ENCODE data around the gene ZNF649. TPM values are rescaled to one million over a fixed set of nuclear protein-coding genes. Genes with fewer than 3 reads are reported as not detected.
"Not testable (repeated sequence)": the region's sequence is repeated elsewhere in the genome, so short reads cannot be mapped to it uniquely, and the experiment has no call there.

ZNF649 gene
- total RNA-seq, 1 experiment from 2014 or later: 9.7 TPM

DNA sequence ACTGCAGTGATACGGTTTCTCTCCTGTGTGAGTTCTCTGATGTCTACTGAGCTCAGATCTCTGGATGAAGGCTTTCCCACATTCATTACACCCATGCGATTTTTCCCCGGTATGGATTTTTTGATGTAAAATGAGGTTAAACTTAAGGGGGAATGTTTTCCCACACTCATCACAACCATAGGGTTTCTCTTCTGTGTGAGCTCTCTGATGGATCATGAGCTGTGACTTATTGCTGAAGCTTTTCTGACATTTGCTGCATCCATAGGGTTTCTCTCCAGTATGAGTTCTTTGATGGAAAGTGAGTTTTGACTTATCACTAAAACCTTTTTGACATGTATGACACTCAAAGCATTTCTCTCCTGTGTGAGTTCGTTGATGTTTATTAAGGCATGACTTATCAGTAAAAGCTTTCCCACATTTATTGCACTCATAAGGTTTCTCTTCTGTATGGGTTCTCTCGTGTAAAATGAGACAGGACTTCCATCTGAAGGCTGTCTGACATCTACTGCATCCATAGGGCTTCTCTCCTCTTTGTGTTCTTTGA, 10.6 kb upstream of the ZNF649 start:
- Histone ChIP-seq H3K27me3 (ENCODE audit: low read length) (no peaks in the 10 kb centered on the region), H3K9me3 (ENCODE audit: low read length) (peaks cover 74% of the 10 kb centered on the region), H3K36me3 (ENCODE audit: low read depth, low read length) (0 out of 2 replicates have a peak, but pooled peaks cover 4% of the 10 kb centered on the region), H3K4me3 (ENCODE audit: low read length) (no peak overlapping the region), H3K27ac (ENCODE audit: low read length) (no peak overlapping the region), H3F3A (ENCODE audit: low read length, unreplicated experiment) (no peaks in the 10 kb centered on the region), H4K20me1 (ENCODE audit: low read length) (no peaks in the 10 kb centered on the region), H3K4me1 (ENCODE audit: insufficient read depth, low read length) (no peaks in the 10 kb centered on the region), H3K79me2 (ENCODE audit: low read length) (no peaks in the 10 kb centered on the region), H3K9me2 (replicated peaks; ENCODE audit: low read length) (no peaks in the 10 kb centered on the region), H2AFZ (ENCODE audit: low read length) (no peak overlapping the region), H3K4me2 (ENCODE audit: low read length) (no peak overlapping the region), H3K9ac (ENCODE audit: low read length) (no peak overlapping the region)
- CTCF ChIA-PET: no interaction called here
- no TSS peak for BruUV-seq (replicated peaks)
- ATAC-seq (no peak), DNase-seq (no peak)
- intact Hi-C loops (cut with micrococcal nuclease): no loop called here
- POLR2A ChIA-PET (ENCODE audit: unreplicated experiment): no interaction called here
- no peak for TF ChIP-seq EZH2phosphoT487 (IDR thresholded peaks at IDR 0.05; ENCODE audit: borderline replicate concordance, low read length)
- no peak for TF ChIP-seq EZH2 (IDR thresholded peaks at IDR 0.05; ENCODE audit: low read length, unreplicated experiment)
- TF ChIP-seq, protein P1, sequence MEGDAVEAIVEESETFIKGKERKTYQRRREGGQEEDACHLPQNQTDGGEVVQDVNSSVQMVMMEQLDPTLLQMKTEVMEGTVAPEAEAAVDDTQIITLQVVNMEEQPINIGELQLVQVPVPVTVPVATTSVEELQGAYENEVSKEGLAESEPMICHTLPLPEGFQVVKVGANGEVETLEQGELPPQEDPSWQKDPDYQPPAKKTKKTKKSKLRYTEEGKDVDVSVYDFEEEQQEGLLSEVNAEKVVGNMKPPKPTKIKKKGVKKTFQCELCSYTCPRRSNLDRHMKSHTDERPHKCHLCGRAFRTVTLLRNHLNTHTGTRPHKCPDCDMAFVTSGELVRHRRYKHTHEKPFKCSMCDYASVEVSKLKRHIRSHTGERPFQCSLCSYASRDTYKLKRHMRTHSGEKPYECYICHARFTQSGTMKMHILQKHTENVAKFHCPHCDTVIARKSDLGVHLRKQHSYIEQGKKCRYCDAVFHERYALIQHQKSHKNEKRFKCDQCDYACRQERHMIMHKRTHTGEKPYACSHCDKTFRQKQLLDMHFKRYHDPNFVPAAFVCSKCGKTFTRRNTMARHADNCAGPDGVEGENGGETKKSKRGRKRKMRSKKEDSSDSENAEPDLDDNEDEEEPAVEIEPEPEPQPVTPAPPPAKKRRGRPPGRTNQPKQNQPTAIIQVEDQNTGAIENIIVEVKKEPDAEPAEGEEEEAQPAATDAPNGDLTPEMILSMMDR (conservative IDR thresholded peaks at IDR 0.05; ENCODE audit: low read depth, low read length): no peak

DNA sequence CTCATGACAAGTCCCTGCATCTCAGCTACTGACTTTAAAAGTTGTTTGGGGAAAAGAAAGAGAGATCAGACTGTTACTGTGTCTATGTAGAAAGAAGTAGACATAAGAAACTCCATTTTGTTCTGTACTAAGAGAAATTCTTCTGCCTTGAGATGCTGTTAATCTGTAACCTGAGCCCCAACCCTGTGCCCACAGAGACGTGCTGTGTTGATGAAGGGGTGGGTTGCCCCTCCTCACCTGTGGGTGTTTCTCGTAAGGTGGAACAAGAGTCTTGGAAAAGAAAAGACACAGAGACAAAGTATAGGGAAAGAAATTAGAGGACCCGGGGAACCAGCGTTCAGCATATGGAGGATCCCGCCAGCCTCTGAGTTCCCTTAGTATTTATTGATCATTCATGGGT, 3.2 kb upstream of the ZNF649 start:
- H3K9ac ChIP-seq (ENCODE audit: low read length); POLR2A ChIA-PET (ENCODE audit: unreplicated experiment); ATAC-seq; H3F3A ChIP-seq (ENCODE audit: low read length, unreplicated experiment); H4K20me1 ChIP-seq (ENCODE audit: low read length); H3K27ac ChIP-seq (ENCODE audit: low read length); CTCF ChIA-PET; BruUV-seq (replicated peaks); H3K4me3 ChIP-seq (ENCODE audit: low read length); DNase-seq; H3K4me2 ChIP-seq (ENCODE audit: low read length); intact Hi-C loops (cut with micrococcal nuclease); H2AFZ ChIP-seq (ENCODE audit: low read length); H3K4me1 ChIP-seq (ENCODE audit: insufficient read depth, low read length); H3K27me3 ChIP-seq (ENCODE audit: low read length); H3K9me2 ChIP-seq (replicated peaks; ENCODE audit: low read length): not testable (repeated sequence)
- H3K36me3 ChIP-seq (ENCODE audit: low read depth, low read length): peaks cover 11% of the 10 kb centered on the region
- peaks cover 17% of the 10 kb centered on the region for H3K79me2 ChIP-seq (ENCODE audit: low read length)
- H3K9me3 ChIP-seq (ENCODE audit: low read length): peaks cover 45% of the 10 kb centered on the region

DNA sequence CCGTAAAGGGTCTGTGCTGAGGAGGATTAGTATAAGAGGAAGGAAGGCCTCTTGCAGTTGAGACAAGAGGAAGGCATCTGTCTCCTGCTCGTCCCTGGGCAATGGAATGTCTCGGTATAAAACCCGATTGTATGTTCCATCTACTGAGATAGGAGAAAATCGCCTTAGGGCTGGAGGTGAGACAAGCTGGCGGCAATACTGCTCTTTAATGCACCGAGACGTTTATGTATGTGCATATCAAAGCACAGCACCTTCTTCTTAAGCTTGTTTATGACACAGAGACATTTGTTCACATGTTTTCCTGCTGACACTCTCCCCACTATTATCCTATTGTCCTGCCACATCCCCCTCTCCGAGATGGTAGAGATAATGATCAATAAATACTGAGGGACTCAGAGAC, 1.3 kb upstream of the ZNF649 start:
- CTCF ChIA-PET; H3K4me2 ChIP-seq (ENCODE audit: low read length); ATAC-seq; H3K27me3 ChIP-seq (ENCODE audit: low read length); H3K27ac ChIP-seq (ENCODE audit: low read length); DNase-seq; H2AFZ ChIP-seq (ENCODE audit: low read length); BruUV-seq (replicated peaks); H3F3A ChIP-seq (ENCODE audit: low read length, unreplicated experiment); POLR2A ChIA-PET (ENCODE audit: unreplicated experiment); H4K20me1 ChIP-seq (ENCODE audit: low read length); H3K9ac ChIP-seq (ENCODE audit: low read length); H3K9me2 ChIP-seq (replicated peaks; ENCODE audit: low read length); H3K4me3 ChIP-seq (ENCODE audit: low read length); intact Hi-C loops (cut with micrococcal nuclease); H3K4me1 ChIP-seq (ENCODE audit: insufficient read depth, low read length): not testable (repeated sequence)
- peaks cover 25% of the 10 kb centered on the region for H3K36me3 ChIP-seq (ENCODE audit: low read depth, low read length)
- H3K9me3 ChIP-seq (ENCODE audit: low read length): peaks cover 48% of the 10 kb centered on the region
- peaks cover 31% of the 10 kb centered on the region for H3K79me2 ChIP-seq (ENCODE audit: low read length)

DNA sequence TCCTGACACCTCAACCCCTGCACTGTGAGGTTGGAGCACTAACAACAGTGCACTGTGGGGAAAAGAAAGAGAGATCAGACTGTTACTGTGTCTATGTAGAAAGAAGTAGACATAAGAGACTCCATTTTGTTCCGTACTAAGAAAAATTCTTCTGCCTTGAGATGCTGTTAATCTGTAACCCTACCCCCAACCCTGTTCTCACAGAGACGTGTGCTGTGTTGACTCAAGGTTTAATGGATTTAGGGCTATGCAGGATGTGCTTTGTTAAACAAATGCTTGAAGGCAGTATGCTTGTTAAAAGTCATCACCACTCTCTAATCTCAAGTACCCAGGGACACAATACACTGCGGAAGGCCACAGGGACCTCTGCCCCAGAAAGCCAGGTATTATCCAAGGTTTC, 822 bp upstream of the ZNF649 start:
- H3K27ac ChIP-seq (ENCODE audit: low read length); DNase-seq; POLR2A ChIA-PET (ENCODE audit: unreplicated experiment); CTCF ChIA-PET; H4K20me1 ChIP-seq (ENCODE audit: low read length); BruUV-seq (replicated peaks); H3F3A ChIP-seq (ENCODE audit: low read length, unreplicated experiment); H3K9me2 ChIP-seq (replicated peaks; ENCODE audit: low read length); H3K27me3 ChIP-seq (ENCODE audit: low read length); H3K9ac ChIP-seq (ENCODE audit: low read length); H3K4me1 ChIP-seq (ENCODE audit: insufficient read depth, low read length); H3K4me2 ChIP-seq (ENCODE audit: low read length); ATAC-seq; H3K4me3 ChIP-seq (ENCODE audit: low read length): not testable (repeated sequence)
- Histone ChIP-seq H2AFZ (ENCODE audit: low read length) (0 out of 2 replicates have a peak overlapping the region, but pooled peaks have one; percentile 86), H3K36me3 (ENCODE audit: low read depth, low read length) (peaks cover 30% of the 10 kb centered on the region), H3K79me2 (ENCODE audit: low read length) (peaks cover 36% of the 10 kb centered on the region), H3K9me3 (ENCODE audit: low read length) (peaks cover 50% of the 10 kb centered on the region)
- intact Hi-C loops (cut with micrococcal nuclease): loop anchor here (1.0 kb wide), 1 partner anchor 22 kb away; the partner anchor contains the start of gene ZNF613

All from PC-3 (cell line).